ENCODE measurements around the gene NTN3.

The NTN3 gene

DNA sequence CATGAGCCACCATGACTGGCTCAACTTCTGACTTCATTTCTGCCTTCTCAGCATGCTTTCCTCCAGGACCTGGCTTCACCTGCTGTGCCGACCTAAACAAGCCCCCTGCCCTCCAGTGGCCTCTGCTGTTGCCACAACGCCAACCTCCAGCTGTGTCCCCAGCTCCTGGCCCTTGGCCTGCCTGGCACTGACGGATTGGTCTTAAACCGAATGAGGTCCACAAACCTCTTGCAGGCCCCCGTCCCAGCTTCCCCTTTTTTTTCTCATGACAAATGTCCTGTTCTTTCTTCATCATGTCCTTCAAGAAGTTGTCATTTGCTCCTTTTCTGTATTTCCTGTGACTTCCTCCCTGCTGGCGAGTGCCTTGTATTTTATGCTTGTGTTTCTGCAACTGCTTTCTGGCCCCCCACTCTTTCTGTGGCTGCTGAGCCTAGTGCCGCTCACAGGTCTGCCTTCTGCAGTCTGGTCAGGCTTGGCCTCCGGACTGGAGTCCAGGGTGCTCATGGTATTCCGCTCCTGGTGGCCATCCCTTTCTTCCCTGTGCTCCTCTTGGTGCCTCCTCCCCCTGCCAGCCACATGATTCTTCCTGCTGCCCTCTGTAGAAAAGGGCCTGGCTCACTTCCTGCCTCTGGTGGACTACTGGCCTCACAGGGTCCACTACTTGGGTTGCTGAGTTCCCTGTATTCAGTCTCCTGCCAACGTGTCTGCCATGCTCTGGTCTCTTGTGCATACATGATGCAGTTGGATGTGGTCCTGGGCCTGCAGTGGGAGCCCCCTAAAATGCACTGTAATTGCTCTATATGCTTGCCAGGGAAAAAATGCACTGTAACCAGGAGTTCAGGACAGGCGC is 45.5 kb downstream of the NTN3 start:
- TF ChIP-seq, protein P1, sequence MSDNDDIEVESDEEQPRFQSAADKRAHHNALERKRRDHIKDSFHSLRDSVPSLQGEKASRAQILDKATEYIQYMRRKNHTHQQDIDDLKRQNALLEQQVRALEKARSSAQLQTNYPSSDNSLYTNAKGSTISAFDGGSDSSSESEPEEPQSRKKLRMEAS (IDR thresholded peaks at IDR 0.05), result no peak
- TF ChIP-seq TAF1 (IDR thresholded peaks at IDR 0.05; ENCODE audit: low read depth), result no peak
- no peak for TF ChIP-seq FOXM1 (IDR thresholded peaks at IDR 0.05; ENCODE audit: borderline replicate concordance, low read depth)
- no peak for TF ChIP-seq RAD21 (IDR thresholded peaks at IDR 0.05; ENCODE audit: low read depth)
- no peak for TF ChIP-seq TCF12 (IDR thresholded peaks at IDR 0.05; ENCODE audit: low read depth)
- no peak for TF ChIP-seq TEAD4 (IDR thresholded peaks at IDR 0.05)
- no peak for TF ChIP-seq YY1 (IDR thresholded peaks at IDR 0.05; ENCODE audit: low read depth)
- TF ChIP-seq CEBPB (IDR thresholded peaks at IDR 0.05), result no peak
- TF ChIP-seq NFIC (IDR thresholded peaks at IDR 0.05), result no peak
- no peak for TF ChIP-seq CREB1 (IDR thresholded peaks at IDR 0.05; ENCODE audit: low read depth)
- no peak for TF ChIP-seq ZBTB7A (IDR thresholded peaks at IDR 0.05; ENCODE audit: low read depth)
- no peak for TF ChIP-seq EP300 (IDR thresholded peaks at IDR 0.05; ENCODE audit: borderline replicate concordance)
- TF ChIP-seq, protein P2, sequence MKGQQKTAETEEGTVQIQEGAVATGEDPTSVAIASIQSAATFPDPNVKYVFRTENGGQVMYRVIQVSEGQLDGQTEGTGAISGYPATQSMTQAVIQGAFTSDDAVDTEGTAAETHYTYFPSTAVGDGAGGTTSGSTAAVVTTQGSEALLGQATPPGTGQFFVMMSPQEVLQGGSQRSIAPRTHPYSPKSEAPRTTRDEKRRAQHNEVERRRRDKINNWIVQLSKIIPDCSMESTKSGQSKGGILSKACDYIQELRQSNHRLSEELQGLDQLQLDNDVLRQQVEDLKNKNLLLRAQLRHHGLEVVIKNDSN (IDR thresholded peaks at IDR 0.05), result no peak
- TF ChIP-seq, protein P3, sequence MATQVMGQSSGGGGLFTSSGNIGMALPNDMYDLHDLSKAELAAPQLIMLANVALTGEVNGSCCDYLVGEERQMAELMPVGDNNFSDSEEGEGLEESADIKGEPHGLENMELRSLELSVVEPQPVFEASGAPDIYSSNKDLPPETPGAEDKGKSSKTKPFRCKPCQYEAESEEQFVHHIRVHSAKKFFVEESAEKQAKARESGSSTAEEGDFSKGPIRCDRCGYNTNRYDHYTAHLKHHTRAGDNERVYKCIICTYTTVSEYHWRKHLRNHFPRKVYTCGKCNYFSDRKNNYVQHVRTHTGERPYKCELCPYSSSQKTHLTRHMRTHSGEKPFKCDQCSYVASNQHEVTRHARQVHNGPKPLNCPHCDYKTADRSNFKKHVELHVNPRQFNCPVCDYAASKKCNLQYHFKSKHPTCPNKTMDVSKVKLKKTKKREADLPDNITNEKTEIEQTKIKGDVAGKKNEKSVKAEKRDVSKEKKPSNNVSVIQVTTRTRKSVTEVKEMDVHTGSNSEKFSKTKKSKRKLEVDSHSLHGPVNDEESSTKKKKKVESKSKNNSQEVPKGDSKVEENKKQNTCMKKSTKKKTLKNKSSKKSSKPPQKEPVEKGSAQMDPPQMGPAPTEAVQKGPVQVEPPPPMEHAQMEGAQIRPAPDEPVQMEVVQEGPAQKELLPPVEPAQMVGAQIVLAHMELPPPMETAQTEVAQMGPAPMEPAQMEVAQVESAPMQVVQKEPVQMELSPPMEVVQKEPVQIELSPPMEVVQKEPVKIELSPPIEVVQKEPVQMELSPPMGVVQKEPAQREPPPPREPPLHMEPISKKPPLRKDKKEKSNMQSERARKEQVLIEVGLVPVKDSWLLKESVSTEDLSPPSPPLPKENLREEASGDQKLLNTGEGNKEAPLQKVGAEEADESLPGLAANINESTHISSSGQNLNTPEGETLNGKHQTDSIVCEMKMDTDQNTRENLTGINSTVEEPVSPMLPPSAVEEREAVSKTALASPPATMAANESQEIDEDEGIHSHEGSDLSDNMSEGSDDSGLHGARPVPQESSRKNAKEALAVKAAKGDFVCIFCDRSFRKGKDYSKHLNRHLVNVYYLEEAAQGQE (IDR thresholded peaks at IDR 0.05; ENCODE audit: low read depth), result no peak

DNA sequence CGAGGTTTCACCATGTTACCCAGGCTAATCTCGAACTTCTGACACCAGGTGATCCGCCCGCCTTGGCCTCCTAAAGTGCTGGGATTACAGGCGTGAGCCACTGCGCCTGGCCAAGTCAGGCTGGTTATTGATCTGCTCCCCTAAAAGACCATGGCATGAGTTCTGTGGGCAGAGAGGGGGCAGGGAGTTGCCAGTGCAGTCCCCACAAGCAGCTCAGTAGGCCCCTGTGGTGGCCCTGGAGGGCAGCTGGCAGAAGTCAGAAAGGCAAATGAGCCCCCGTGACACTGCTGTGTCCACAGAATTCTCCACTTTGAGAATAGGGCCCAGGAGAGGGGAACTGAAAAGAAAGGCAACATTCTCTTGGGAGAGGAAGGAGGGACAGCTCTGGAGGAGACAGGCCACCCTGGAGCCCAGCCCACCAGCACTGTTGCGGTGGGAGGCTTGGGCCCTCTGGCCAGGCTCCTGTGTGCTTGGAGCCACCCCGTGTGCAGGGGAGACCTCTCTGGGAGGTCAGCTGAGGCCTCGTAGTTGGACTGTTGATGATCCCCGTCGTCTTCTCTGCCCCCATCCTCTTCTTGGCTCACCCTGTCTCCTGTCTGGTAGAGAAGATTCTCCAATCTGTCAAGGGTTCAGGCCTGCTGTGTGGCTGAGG is 47.0 kb downstream of the NTN3 start:
- TF ChIP-seq, protein P2 (IDR thresholded peaks at IDR 0.05), result no peak
- TF ChIP-seq NFIC (IDR thresholded peaks at IDR 0.05) (no peak), EP300 (IDR thresholded peaks at IDR 0.05; ENCODE audit: borderline replicate concordance) (no peak)
- TF ChIP-seq, protein P3 (IDR thresholded peaks at IDR 0.05; ENCODE audit: low read depth), result no peak

DNA sequence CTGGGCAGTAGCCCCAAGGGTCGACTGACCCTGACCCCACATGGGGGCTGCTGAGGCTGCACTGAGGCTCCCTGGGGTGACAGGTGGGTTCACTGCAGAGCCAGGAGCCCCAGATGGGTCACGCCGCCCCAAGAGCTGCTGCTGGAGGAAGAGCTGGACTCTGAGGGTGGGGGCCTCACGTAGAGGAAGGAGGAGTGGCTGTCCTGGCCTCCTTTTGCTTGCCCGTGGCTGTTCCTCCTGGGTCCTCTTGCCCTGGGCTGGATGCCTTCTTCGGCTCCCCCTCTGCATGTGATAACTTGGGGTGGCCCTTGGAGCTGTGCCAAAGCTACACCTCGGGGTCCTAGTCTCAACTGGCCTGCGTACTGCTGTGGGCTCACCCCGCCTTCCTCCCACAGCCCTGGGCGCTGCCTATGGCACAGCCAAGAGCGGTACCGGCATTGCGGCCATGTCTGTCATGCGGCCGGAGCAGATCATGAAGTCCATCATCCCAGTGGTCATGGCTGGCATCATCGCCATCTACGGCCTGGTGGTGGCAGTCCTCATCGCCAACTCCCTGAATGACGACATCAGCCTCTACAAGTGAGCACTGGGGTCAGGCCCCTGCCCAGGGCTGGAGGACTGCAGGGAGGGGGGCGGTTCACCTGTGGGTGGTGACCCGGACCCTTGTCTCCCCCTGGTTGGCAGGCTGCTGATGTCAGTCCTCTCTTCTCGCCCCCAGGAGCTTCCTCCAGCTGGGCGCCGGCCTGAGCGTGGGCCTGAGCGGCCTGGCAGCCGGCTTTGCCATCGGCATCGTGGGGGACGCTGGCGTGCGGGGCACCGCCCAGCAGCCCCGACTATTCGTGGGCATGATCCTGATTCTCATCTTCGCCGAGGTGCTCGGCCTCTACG is 48.0 kb downstream of the NTN3 start:
- TF ChIP-seq EGR1 (IDR thresholded peaks at IDR 0.05), result no peak
- TF ChIP-seq YY1 (IDR thresholded peaks at IDR 0.05; ENCODE audit: low read depth), result no peak
- TF ChIP-seq TEAD4 (IDR thresholded peaks at IDR 0.05), result no peak
- TF ChIP-seq EP300 (IDR thresholded peaks at IDR 0.05; ENCODE audit: borderline replicate concordance), result no peak
- no peak for TF ChIP-seq TCF12 (IDR thresholded peaks at IDR 0.05; ENCODE audit: low read depth)
- TF ChIP-seq, protein P1 (IDR thresholded peaks at IDR 0.05), result no peak
- TF ChIP-seq ZBTB7A (IDR thresholded peaks at IDR 0.05; ENCODE audit: low read depth), result 0 out of 2 replicates have a peak, but pooled peaks have one; percentile 45
- no peak for TF ChIP-seq FOXM1 (IDR thresholded peaks at IDR 0.05; ENCODE audit: borderline replicate concordance, low read depth)

DNA sequence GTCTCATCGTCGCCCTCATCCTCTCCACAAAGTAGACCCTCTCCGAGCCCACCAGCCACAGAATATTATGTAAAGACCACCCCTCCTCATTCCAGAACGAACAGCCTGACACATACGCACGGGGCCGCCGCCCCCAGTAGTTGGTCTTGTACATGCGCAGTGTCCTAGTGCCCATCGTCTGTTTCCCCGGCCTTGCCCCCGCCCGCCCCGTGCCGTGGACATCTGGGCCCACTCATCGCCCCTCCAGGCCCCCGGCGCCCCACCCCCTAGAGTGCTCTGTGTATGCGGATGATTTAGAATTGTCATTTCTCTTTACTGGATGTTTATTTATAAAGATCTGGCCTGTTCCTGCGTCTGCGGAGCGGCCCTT is 48.6 kb downstream of the NTN3 start:
- TF ChIP-seq TCF12 (IDR thresholded peaks at IDR 0.05; ENCODE audit: low read depth) (no peak), FOXM1 (IDR thresholded peaks at IDR 0.05; ENCODE audit: borderline replicate concordance, low read depth) (no peak), NFIC (IDR thresholded peaks at IDR 0.05) (no peak), YY1 (IDR thresholded peaks at IDR 0.05; ENCODE audit: low read depth) (no peak), TAF1 (IDR thresholded peaks at IDR 0.05; ENCODE audit: low read depth) (no peak), CEBPB (IDR thresholded peaks at IDR 0.05) (no peak), EGR1 (IDR thresholded peaks at IDR 0.05) (no peak), TEAD4 (IDR thresholded peaks at IDR 0.05) (no peak)
- TF ChIP-seq, protein P2 (IDR thresholded peaks at IDR 0.05), result no peak
- TF ChIP-seq, protein P3 (IDR thresholded peaks at IDR 0.05; ENCODE audit: low read depth), result no peak
